K562 (cell line): ENCODE data around the gene REEP6. TPM values are rescaled to one million over a fixed set of nuclear protein-coding genes. Genes with fewer than 3 reads are reported as not detected.

Source experiments
- ATAC-seq: fragments of 200-7000 bp; cut with Tn5 transposase; 3 replicates; pipeline ENCODE4 v1.9.1; 2020; ENCODE audit warnings: moderate library complexity
- BruUV-seq: library from RNA; stranded (reverse); fragments of 400-500 nt; replicated peaks from 2 replicates; lab custom pipeline; 2021; lab: Mats Ljungman, UMichigan
- CTCF ChIA-PET: fragments of 300-600 bp; formaldehyde crosslinking; extraction: SDS; loops from one replicate; lab custom pipeline; 2021; ENCODE audit warnings: low intra/inter-chr PET ratio; lab: Yijun Ruan, JAX
- POLR2A ChIA-PET: fragments of 300-600, 350-650 bp; sonication (Branson Sonifier 250); formaldehyde crosslinking; extraction: SDS; loops from one replicate; lab custom pipeline; 2021; ENCODE audit warnings: antibody characterized with exemption, inconsistent platforms; lab: Yijun Ruan, JAX
- DNase-seq, 4 experiments: peaks; one replicate each; pipeline versions ENCODE4 v3.0.0 to v3.0.0-alpha.2; 2011 to 2018; ENCODE audit warnings: low spot score in 3 of 4, mixed read lengths in 3 of 4; ENCODE audit errors: extremely low read depth in 1 of 4
- FAIRE-seq: peaks from 2 replicates; lab custom pipeline; 2011; peaks lifted over from hg19 to GRCh38; lab: Jason Lieb, UNC
- H2AFZ ChIP-seq: 2 replicates; pipeline ENCODE4 v1.6.0; 2011; ENCODE audit warnings: low read depth, low read length, control low read depth, inconsistent platforms
- H3K27ac ChIP-seq: fragments of 200-600 bp; 3 replicates; pipeline ENCODE4 v1.8.0; 2011; ENCODE audit warnings: low read depth, mild to moderate bottlenecking, control low read depth, inconsistent platforms, low read length, moderate library complexity, mixed read lengths; ENCODE audit errors: extremely low read depth
- H3K27me3 ChIP-seq, 2 experiments: fragments of 300-600 bp in 1 of 2; 2 replicates in 1 of 2; 3 replicates in 1 of 2; pipeline versions ENCODE4 v1.6.0 to v1.8.0; 2011; ENCODE audit warnings: inconsistent platforms in 2 of 2, low read length in 2 of 2, mild to moderate bottlenecking in 1 of 2, mixed read lengths in 1 of 2, moderate library complexity in 1 of 2; ENCODE audit not compliant: control insufficient read depth in 2 of 2, insufficient read depth in 2 of 2
- H3K36me3 ChIP-seq: fragments of 300-600 bp; 3 replicates; pipeline ENCODE4 v1.8.0; 2011; ENCODE audit warnings: mild to moderate bottlenecking, low read length, inconsistent platforms; ENCODE audit not compliant: control insufficient read depth, insufficient read depth
- H3K4me1 ChIP-seq, 2 experiments: fragments of 200-600 bp in 1 of 2; replicated peaks in 1 of 2; 2 replicates in 1 of 2; 3 replicates in 1 of 2; pipeline versions ENCODE4 v1.5.1 to v1.8.0; 2011; ENCODE audit warnings: inconsistent platforms in 2 of 2, low read length in 2 of 2, mild to moderate bottlenecking in 1 of 2, mixed read lengths in 1 of 2, moderate library complexity in 1 of 2; ENCODE audit not compliant: control insufficient read depth in 2 of 2, insufficient read depth in 2 of 2
- H3K4me2 ChIP-seq: 2 replicates; pipeline ENCODE4 v1.6.1; 2011; ENCODE audit warnings: low read length, control low read depth, inconsistent platforms, mixed read lengths; ENCODE audit not compliant: insufficient read depth
- H3K4me3 ChIP-seq: fragments of 200-600 bp; sonication (generic), shearing (Covaris generic); 2 replicates; pipeline ENCODE4 v1.5.1; 2016; ENCODE audit warnings: control low read depth, inconsistent platforms
- H3K79me2 ChIP-seq: fragments of 200-600 bp; 3 replicates; pipeline ENCODE4 v1.8.0; 2011; ENCODE audit warnings: low read length, inconsistent platforms; ENCODE audit not compliant: control insufficient read depth, insufficient read depth
- H3K9ac ChIP-seq, 2 experiments: 2 replicates each; pipeline versions ENCODE4 v1.6.0 to v1.6.1; 2011; ENCODE audit warnings: low read depth in 2 of 2, low read length in 2 of 2, control low read depth in 1 of 2, inconsistent platforms in 1 of 2, mild to moderate bottlenecking in 1 of 2, mixed read lengths in 1 of 2; ENCODE audit not compliant: insufficient read depth in 1 of 2
- H3K9me1 ChIP-seq: one replicate; pipeline ENCODE4 v1.6.0; 2011; ENCODE audit warnings: inconsistent platforms, mild to moderate bottlenecking, low read length, moderate library complexity; ENCODE audit not compliant: control insufficient read depth, insufficient read depth
- H3K9me3 ChIP-seq: replicated peaks from 2 replicates; pipeline ENCODE4 v1.5.1; 2011; ENCODE audit warnings: low read depth, low read length, inconsistent platforms; ENCODE audit not compliant: control insufficient read depth, insufficient read depth
- H4K20me1 ChIP-seq: replicated peaks from 2 replicates; pipeline ENCODE4 v1.6.1; 2011; ENCODE audit warnings: low read length, inconsistent platforms, mixed read lengths; ENCODE audit not compliant: control insufficient read depth, insufficient read depth
- FOS ChIP-seq: IDR thresholded peaks from 3 replicates; pipeline ENCODE4 v1.6.1; 2011; ENCODE audit not compliant: insufficient read length; ENCODE audit errors: extremely low read depth
- PBX2 ChIP-seq, 2 experiments: IDR thresholded peaks in 1 of 2; conservative IDR thresholded peaks in 1 of 2; 2 replicates each; pipeline ENCODE4 v1.6.1; 2016; ENCODE audit warnings: low read depth in 2 of 2, mild to moderate bottlenecking in 1 of 2, missing compliant biosample characterization in 1 of 2, missing genetic modification characterization in 1 of 2, moderate library complexity in 1 of 2
- PRPF4 ChIP-seq: fragments of 200-400 bp; formaldehyde crosslinking; IDR thresholded peaks from one replicate; pipeline ENCODE4 v1.6.1; 2017; ENCODE audit warnings: low read length, low read depth, mild to moderate bottlenecking; ENCODE audit not compliant: insufficient read depth, poor library complexity, severe bottlenecking
- RB1 ChIP-seq: fragments of 450-650 bp; IDR thresholded peaks from 2 replicates; pipeline ENCODE4 v1.6.1; 2017; ENCODE audit warnings: low read depth, mild to moderate bottlenecking
- SIRT6 ChIP-seq: IDR thresholded peaks from one replicate; pipeline ENCODE4 v1.6.1; 2012; ENCODE audit warnings: low read depth, mild to moderate bottlenecking, control low read depth, inconsistent platforms, low read length, moderate library complexity
- SMARCA5 ChIP-seq: fragments of 450-650 bp; IDR thresholded peaks from 2 replicates; pipeline ENCODE4 v1.6.1; 2016
- SMARCC2 ChIP-seq: fragments of 450-650 bp; IDR thresholded peaks from 2 replicates; pipeline ENCODE4 v1.6.1; 2017; ENCODE audit warnings: antibody characterized with exemption, moderate library complexity, mild to moderate bottlenecking, low read depth
- THRAP3 ChIP-seq: fragments of 450-650 bp; IDR thresholded peaks from 2 replicates; pipeline ENCODE4 v1.6.1; 2016; ENCODE audit warnings: mild to moderate bottlenecking, inconsistent platforms, borderline replicate concordance
- ZBTB43 ChIP-seq: sonication (generic); formaldehyde crosslinking; IDR thresholded peaks from 2 replicates; pipeline ENCODE4 v1.8.0; 2023; ENCODE audit warnings: mild to moderate bottlenecking, missing genetic modification reagents
- ZNF121 ChIP-seq: sonication (generic); formaldehyde crosslinking; conservative IDR thresholded peaks from 2 replicates; pipeline ENCODE4 v1.8.0; 2022; ENCODE audit warnings: missing genetic modification reagents
- ZNF583 ChIP-seq: fragments of 250-450 bp; sonication (Bioruptor Pico); IDR thresholded peaks from 2 replicates; pipeline ENCODE4 v1.4.0; 2020
- ZNF740 ChIP-seq, 3 experiments: fragments of 200-800 bp in 1 of 3; sonication (Bioruptor generic) in 1 of 3; sonication (generic) in 1 of 3; formaldehyde crosslinking in 1 of 3; IDR thresholded peaks; 2 replicates each; pipeline versions ENCODE4 v1.6.1 to v1.8.0; 2016 to 2022; ENCODE audit warnings: mild to moderate bottlenecking in 2 of 3, missing compliant biosample characterization in 2 of 3, missing genetic modification characterization in 2 of 3, missing genetic modification reagents in 1 of 3
- ZNF764 ChIP-seq: fragments of 250-450 bp; sonication (Bioruptor Pico); IDR thresholded peaks from 2 replicates; pipeline ENCODE4 v1.4.0; 2020; ENCODE audit warnings: low read depth, mild to moderate bottlenecking, moderate library complexity
- WGBS: fragments of 100-300 bp; shearing (Covaris generic); methylation state at CpG from one replicate; pipeline ENCODE4 v1.1.6; 2016; ENCODE audit warnings: low coverage, mixed read lengths; ENCODE audit not compliant: insufficient coverage; ENCODE audit errors: missing lambda C conversion rate; 5-methylcytosine and 5-hydroxymethylcytosine counted together
- in situ Hi-C: fragments of 300-500 bp; cut with MboI; formaldehyde crosslinking; loops from 4 replicates; pipeline ENCODE4 v1.15.0; 2018; ENCODE audit warnings: inconsistent platforms, mixed read lengths
- intact Hi-C: fragments of 100-400 bp; cut with micrococcal nuclease; formaldehyde crosslinking; loops from 2 replicates; pipeline ENCODE4 v1.14.2; 2022
- polyA plus RNA-seq, 8 experiments: library from polyadenylated mRNA; depleted of rRNA in 4 of 8; stranded (reverse) in 5 of 8; unstranded in 3 of 8; fragments of >200 nt; fragmentation: Nextera tagmentation in 2 of 8; fragmentation: Illumina TruSeq in 1 of 8; extraction: Ambion mirVana in 2 of 8; extraction: Trizol in 1 of 8; gene quantifications; 2 replicates each; pipeline versions ENCODE4 v1.2.1 to v1.2.3, GENCODE V29; 2011 to 2014; ENCODE audit warnings: inconsistent platforms in 1 of 8, missing spikeins in 1 of 8
- total RNA-seq, 7 experiments: library from RNA; depleted of rRNA in 6 of 7; stranded (reverse); fragments of >200 nt in 6 of 7; fragmentation: Illumina TruSeq in 2 of 7; extraction: Trizol in 2 of 7; gene quantifications; 2 replicates each; pipeline versions ENCODE4 v1.2.1 to v1.2.3, GENCODE V29; 2011 to 2021; ENCODE audit warnings: low replicate concordance in 1 of 7

REEP6 gene
- total and polyA plus RNA-seq, 9 of the 15 experiments (the other 6 are each of a cell fraction or from before 2014, with no cell fraction given): 1.2 to 64.2 (median 12.7) TPM

GRCh38 chr19:1482361-1483130 lies 8.4 kb upstream of the REEP6 start:
- no peaks in the 10 kb centered on the region for H3K9me1 ChIP-seq
- ATAC-seq (no peak), FAIRE-seq (no peak), DNase-seq (peak in 3 of 4 experiments; percentile 52 to 59 (median 57))
- ChIA-PET CTCF (no interaction called here), POLR2A (interaction anchor here (1.0 kb wide), 1 partner anchor 8 kb away, joined by 4 read pairs; the partner anchor contains the start of gene REEP6)
- no peak overlapping the region for H3K27ac ChIP-seq
- no peak overlapping the region for H3K4me2 ChIP-seq
- H3K4me1 ChIP-seq: peaks cover 2 to 63% of the 10 kb centered on the region in 2 experiments; a peak in 3 of 5 replicates
- no peak overlapping the region for H2AFZ ChIP-seq
- H3K9me3 ChIP-seq: no peaks in the 10 kb centered on the region
- intact Hi-C loops (no loop called here), in situ Hi-C loops (no loop called here)
- H3K79me2 ChIP-seq: peaks cover 15% of the 10 kb centered on the region
- H4K20me1 ChIP-seq: no peaks in the 10 kb centered on the region
- H3K36me3 ChIP-seq: peaks cover under 1% of the 10 kb centered on the region; the same call in 1 of the 3 replicates
- no peak overlapping the region for H3K4me3 ChIP-seq
- BruUV-seq: no TSS peak
- WGBS: 67% methylated on average over 25 of the region's 37 CpGs
- peak overlapping the region in 1 of 2 experiments; percentile 10; a peak in 1 of 4 replicates for H3K9ac ChIP-seq
- H3K27me3 ChIP-seq: no peaks in the 10 kb centered on the region
- TF ChIP-seq SMARCC2 (no peak), ZNF121 (CRISPR knock-in tag) (no peak), ZNF764 (CRISPR knock-in tag) (no peak), SMARCA5 (peak; percentile 42; the same call in 1 of the 2 replicates), PBX2 (CRISPR knock-in tag; IDR thresholded peaks at IDR 0.05; ENCODE audit: low read depth) (no peak), PBX2 (tag; conservative IDR thresholded peaks at IDR 0.05; ENCODE audit: low read depth) (no peak), RB1 (no peak), FOS (no peak), PRPF4 (no peak), SIRT6 (no peak), THRAP3 (0 out of 2 replicates have a peak, but pooled peaks have one; percentile 34), ZBTB43 (CRISPR knock-in tag) (no peak), ZNF740 (CRISPR knock-in tag; IDR thresholded peaks at IDR 0.05) (no peak), ZNF740 (tag; IDR thresholded peaks at IDR 0.05) (0 out of 4 replicates have a peak, but pooled peaks of 1 of the 2 experiments have one; percentile 30), ZNF583 (CRISPR knock-in tag) (no peak)
